Measurements from ENCODE around the gene SSBP3. TPM values are rescaled to one million over a fixed set of nuclear protein-coding genes. Genes with fewer than 3 reads are reported as not detected.

The SSBP3 gene
- total and polyA plus RNA-seq, 9 of the 15 experiments (the other 6 are each of a cell fraction or from before 2014, with no cell fraction given) = 8.7 to 108 (median 33.8) TPM

DNA sequence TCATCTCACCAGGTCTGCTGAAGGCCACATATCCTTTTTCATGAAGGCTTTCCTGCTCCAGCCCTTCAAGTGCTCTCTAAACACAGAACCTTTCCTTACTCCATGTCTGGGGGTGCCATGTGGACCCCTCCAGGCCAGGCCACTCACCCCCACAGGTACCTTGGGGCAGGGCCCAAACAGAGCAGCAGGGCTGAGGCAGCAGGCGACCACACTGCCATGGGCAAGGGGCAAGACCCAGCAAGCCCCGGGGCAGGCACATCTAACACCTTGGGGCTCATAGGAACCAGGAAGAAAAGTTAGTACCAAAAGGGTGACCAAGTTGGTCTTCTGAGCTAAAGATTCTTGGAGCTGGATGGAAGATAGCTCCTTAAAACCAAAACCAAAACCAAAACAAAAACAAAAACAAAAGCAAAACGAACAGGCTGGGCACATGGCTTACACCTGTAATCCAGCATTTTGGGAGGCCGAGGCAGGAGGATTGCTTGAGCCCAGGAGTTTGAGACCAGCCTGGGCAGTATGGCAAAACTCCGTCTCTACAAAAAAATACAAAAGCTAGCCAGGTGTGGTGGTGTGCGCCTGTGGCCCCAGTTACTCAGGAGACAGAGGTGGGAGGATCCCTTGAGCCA is 142.5 kb downstream of the SSBP3 start:
- no peak for ATAC-seq
- peak overlapping the region in 1 of 2 experiments; percentile 42; a peak in 1 of 4 replicates for H3K9ac ChIP-seq (ENCODE audit: insufficient read depth in 1 of 2, low read depth in 2 of 2, low read length in 2 of 2)
- no peak for DNase-seq (ENCODE audit: extremely low read depth in 1 of 4, low spot score in 3 of 4)
- no peak overlapping the region for H3K4me3 ChIP-seq
- no peak for FAIRE-seq
- H3K27ac ChIP-seq (ENCODE audit: extremely low read depth, low read depth, low read length) = no peak overlapping the region
- ChIA-PET POLR2A (interaction anchor here (0.6 to 1.2 kb wide), 5 partner anchors 9 to 256 kb away, joined by 3 to 5 read pairs (median 4); no protein-coding TSS in a partner anchor), CTCF (ENCODE audit: low intra/inter-chr PET ratio) (no interaction called here)
- peaks cover 0 to 10% of the 10 kb centered on the region in 2 experiments; a peak in 2 of 5 replicates for H3K4me1 ChIP-seq (replicated peaks in 1 of 2; ENCODE audit: control insufficient read depth in 2 of 2, insufficient read depth in 2 of 2, low read length in 2 of 2)
- H3K9me1 ChIP-seq (ENCODE audit: control insufficient read depth, insufficient read depth, low read length) = no peaks in the 10 kb centered on the region
- no TSS peak for BruUV-seq (replicated peaks)
- intact Hi-C loops (cut with micrococcal nuclease) (no loop called here), in situ Hi-C loops (cut with MboI) (no loop called here)
- WGBS (ENCODE audit: insufficient coverage, low coverage, missing lambda C conversion rate) = 81% methylated on average over 6 of the region's 6 CpGs
- no peaks in the 10 kb centered on the region for H3K9me3 ChIP-seq (replicated peaks; ENCODE audit: control insufficient read depth, insufficient read depth, low read depth, low read length)
- H3K79me2 ChIP-seq (ENCODE audit: control insufficient read depth, insufficient read depth, low read length) = 0 out of 3 replicates have a peak, but pooled peaks cover 2% of the 10 kb centered on the region
- H2AFZ ChIP-seq (ENCODE audit: low read depth, low read length) = no peak overlapping the region
- no peaks in the 10 kb centered on the region for H3K27me3 ChIP-seq (ENCODE audit: control insufficient read depth in 2 of 2, insufficient read depth in 2 of 2, low read length in 2 of 2)
- H3K36me3 ChIP-seq (ENCODE audit: control insufficient read depth, insufficient read depth, low read length) = peaks cover 40% of the 10 kb centered on the region; the same call in 2 of the 3 replicates
- H3K4me2 ChIP-seq (ENCODE audit: insufficient read depth, low read length) = no peak overlapping the region
- H4K20me1 ChIP-seq (replicated peaks; ENCODE audit: control insufficient read depth, insufficient read depth, low read length) = peaks cover 35% of the 10 kb centered on the region
- TF ChIP-seq, protein P1, sequence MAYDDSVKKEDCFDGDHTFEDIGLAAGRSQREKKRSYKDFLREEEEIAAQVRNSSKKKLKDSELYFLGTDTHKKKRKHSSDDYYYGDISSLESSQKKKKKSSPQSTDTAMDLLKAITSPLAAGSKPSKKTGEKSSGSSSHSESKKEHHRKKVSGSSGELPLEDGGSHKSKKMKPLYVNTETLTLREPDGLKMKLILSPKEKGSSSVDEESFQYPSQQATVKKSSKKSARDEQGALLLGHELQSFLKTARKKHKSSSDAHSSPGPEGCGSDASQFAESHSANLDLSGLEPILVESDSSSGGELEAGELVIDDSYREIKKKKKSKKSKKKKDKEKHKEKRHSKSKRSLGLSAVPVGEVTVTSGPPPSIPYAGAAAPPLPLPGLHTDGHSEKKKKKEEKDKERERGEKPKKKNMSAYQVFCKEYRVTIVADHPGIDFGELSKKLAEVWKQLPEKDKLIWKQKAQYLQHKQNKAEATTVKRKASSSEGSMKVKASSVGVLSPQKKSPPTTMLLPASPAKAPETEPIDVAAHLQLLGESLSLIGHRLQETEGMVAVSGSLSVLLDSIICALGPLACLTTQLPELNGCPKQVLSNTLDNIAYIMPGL (CRISPR knock-in tag; IDR thresholded peaks at IDR 0.05) = no peak
- no peak for TF ChIP-seq FIP1L1 (IDR thresholded peaks at IDR 0.05; ENCODE audit: low read depth, low read length, poor library complexity, severe bottlenecking)
- TF ChIP-seq SREBF1 (IDR thresholded peaks at IDR 0.05; ENCODE audit: borderline replicate concordance, low read depth, low read length) = no peak
- TF ChIP-seq, protein P2, sequence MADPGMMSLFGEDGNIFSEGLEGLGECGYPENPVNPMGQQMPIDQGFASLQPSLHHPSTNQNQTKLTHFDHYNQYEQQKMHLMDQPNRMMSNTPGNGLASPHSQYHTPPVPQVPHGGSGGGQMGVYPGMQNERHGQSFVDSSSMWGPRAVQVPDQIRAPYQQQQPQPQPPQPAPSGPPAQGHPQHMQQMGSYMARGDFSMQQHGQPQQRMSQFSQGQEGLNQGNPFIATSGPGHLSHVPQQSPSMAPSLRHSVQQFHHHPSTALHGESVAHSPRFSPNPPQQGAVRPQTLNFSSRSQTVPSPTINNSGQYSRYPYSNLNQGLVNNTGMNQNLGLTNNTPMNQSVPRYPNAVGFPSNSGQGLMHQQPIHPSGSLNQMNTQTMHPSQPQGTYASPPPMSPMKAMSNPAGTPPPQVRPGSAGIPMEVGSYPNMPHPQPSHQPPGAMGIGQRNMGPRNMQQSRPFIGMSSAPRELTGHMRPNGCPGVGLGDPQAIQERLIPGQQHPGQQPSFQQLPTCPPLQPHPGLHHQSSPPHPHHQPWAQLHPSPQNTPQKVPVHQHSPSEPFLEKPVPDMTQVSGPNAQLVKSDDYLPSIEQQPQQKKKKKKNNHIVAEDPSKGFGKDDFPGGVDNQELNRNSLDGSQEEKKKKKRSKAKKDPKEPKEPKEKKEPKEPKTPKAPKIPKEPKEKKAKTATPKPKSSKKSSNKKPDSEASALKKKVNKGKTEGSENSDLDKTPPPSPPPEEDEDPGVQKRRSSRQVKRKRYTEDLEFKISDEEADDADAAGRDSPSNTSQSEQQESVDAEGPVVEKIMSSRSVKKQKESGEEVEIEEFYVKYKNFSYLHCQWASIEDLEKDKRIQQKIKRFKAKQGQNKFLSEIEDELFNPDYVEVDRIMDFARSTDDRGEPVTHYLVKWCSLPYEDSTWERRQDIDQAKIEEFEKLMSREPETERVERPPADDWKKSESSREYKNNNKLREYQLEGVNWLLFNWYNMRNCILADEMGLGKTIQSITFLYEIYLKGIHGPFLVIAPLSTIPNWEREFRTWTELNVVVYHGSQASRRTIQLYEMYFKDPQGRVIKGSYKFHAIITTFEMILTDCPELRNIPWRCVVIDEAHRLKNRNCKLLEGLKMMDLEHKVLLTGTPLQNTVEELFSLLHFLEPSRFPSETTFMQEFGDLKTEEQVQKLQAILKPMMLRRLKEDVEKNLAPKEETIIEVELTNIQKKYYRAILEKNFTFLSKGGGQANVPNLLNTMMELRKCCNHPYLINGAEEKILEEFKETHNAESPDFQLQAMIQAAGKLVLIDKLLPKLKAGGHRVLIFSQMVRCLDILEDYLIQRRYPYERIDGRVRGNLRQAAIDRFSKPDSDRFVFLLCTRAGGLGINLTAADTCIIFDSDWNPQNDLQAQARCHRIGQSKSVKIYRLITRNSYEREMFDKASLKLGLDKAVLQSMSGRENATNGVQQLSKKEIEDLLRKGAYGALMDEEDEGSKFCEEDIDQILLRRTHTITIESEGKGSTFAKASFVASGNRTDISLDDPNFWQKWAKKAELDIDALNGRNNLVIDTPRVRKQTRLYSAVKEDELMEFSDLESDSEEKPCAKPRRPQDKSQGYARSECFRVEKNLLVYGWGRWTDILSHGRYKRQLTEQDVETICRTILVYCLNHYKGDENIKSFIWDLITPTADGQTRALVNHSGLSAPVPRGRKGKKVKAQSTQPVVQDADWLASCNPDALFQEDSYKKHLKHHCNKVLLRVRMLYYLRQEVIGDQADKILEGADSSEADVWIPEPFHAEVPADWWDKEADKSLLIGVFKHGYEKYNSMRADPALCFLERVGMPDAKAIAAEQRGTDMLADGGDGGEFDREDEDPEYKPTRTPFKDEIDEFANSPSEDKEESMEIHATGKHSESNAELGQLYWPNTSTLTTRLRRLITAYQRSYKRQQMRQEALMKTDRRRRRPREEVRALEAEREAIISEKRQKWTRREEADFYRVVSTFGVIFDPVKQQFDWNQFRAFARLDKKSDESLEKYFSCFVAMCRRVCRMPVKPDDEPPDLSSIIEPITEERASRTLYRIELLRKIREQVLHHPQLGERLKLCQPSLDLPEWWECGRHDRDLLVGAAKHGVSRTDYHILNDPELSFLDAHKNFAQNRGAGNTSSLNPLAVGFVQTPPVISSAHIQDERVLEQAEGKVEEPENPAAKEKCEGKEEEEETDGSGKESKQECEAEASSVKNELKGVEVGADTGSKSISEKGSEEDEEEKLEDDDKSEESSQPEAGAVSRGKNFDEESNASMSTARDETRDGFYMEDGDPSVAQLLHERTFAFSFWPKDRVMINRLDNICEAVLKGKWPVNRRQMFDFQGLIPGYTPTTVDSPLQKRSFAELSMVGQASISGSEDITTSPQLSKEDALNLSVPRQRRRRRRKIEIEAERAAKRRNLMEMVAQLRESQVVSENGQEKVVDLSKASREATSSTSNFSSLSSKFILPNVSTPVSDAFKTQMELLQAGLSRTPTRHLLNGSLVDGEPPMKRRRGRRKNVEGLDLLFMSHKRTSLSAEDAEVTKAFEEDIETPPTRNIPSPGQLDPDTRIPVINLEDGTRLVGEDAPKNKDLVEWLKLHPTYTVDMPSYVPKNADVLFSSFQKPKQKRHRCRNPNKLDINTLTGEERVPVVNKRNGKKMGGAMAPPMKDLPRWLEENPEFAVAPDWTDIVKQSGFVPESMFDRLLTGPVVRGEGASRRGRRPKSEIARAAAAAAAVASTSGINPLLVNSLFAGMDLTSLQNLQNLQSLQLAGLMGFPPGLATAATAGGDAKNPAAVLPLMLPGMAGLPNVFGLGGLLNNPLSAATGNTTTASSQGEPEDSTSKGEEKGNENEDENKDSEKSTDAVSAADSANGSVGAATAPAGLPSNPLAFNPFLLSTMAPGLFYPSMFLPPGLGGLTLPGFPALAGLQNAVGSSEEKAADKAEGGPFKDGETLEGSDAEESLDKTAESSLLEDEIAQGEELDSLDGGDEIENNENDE (IDR thresholded peaks at IDR 0.05; ENCODE audit: low read depth, low read length) = no peak
- TF ChIP-seq, protein P3, sequence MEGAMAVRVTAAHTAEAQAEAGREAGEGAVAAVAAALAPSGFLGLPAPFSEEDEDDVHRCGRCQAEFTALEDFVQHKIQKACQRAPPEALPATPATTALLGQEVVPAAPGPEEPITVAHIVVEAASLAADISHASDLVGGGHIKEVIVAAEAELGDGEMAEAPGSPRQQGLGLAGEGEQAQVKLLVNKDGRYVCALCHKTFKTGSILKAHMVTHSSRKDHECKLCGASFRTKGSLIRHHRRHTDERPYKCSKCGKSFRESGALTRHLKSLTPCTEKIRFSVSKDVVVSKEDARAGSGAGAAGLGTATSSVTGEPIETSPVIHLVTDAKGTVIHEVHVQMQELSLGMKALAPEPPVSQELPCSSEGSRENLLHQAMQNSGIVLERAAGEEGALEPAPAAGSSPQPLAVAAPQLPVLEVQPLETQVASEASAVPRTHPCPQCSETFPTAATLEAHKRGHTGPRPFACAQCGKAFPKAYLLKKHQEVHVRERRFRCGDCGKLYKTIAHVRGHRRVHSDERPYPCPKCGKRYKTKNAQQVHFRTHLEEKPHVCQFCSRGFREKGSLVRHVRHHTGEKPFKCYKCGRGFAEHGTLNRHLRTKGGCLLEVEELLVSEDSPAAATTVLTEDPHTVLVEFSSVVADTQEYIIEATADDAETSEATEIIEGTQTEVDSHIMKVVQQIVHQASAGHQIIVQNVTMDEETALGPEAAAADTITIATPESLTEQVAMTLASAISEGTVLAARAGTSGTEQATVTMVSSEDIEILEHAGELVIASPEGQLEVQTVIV (CRISPR knock-in tag; IDR thresholded peaks at IDR 0.05; ENCODE audit: borderline replicate concordance) = no peak
